K562 (cell line): ENCODE data around the gene EWSR1. TPM values are rescaled to one million over a fixed set of nuclear protein-coding genes. Genes with fewer than 3 reads are reported as not detected.

Experiments used
- ATAC-seq: fragments of 200-7000 bp; cut with Tn5 transposase; 3 replicates; pipeline ENCODE4 v1.9.1; 2020; ENCODE audit warnings: moderate library complexity
- BruUV-seq: library from RNA; stranded (reverse); fragments of 400-500 nt; replicated peaks from 2 replicates; lab custom pipeline; 2021; lab: Mats Ljungman, UMichigan
- CTCF ChIA-PET: fragments of 300-600 bp; formaldehyde crosslinking; extraction: SDS; loops from one replicate; lab custom pipeline; 2021; ENCODE audit warnings: low intra/inter-chr PET ratio; lab: Yijun Ruan, JAX
- POLR2A ChIA-PET: fragments of 300-600, 350-650 bp; sonication (Branson Sonifier 250); formaldehyde crosslinking; extraction: SDS; loops from one replicate; lab custom pipeline; 2021; ENCODE audit warnings: antibody characterized with exemption, inconsistent platforms; lab: Yijun Ruan, JAX
- DNase-seq, 4 experiments: peaks; one replicate each; pipeline versions ENCODE4 v3.0.0 to v3.0.0-alpha.2; 2011 to 2018; ENCODE audit warnings: low spot score in 3 of 4, mixed read lengths in 3 of 4; ENCODE audit errors: extremely low read depth in 1 of 4
- FAIRE-seq: peaks from 2 replicates; lab custom pipeline; 2011; peaks lifted over from hg19 to GRCh38; lab: Jason Lieb, UNC
- H2AFZ ChIP-seq: 2 replicates; pipeline ENCODE4 v1.6.0; 2011; ENCODE audit warnings: low read depth, low read length, control low read depth, inconsistent platforms
- H3K27ac ChIP-seq: fragments of 200-600 bp; 3 replicates; pipeline ENCODE4 v1.8.0; 2011; ENCODE audit warnings: low read depth, mild to moderate bottlenecking, control low read depth, inconsistent platforms, low read length, moderate library complexity, mixed read lengths; ENCODE audit errors: extremely low read depth
- H3K27me3 ChIP-seq, 2 experiments: fragments of 300-600 bp in 1 of 2; 2 replicates in 1 of 2; 3 replicates in 1 of 2; pipeline versions ENCODE4 v1.6.0 to v1.8.0; 2011; ENCODE audit warnings: inconsistent platforms in 2 of 2, low read length in 2 of 2, mild to moderate bottlenecking in 1 of 2, mixed read lengths in 1 of 2, moderate library complexity in 1 of 2; ENCODE audit not compliant: control insufficient read depth in 2 of 2, insufficient read depth in 2 of 2
- H3K36me3 ChIP-seq: fragments of 300-600 bp; 3 replicates; pipeline ENCODE4 v1.8.0; 2011; ENCODE audit warnings: mild to moderate bottlenecking, low read length, inconsistent platforms; ENCODE audit not compliant: control insufficient read depth, insufficient read depth
- H3K4me1 ChIP-seq, 2 experiments: fragments of 200-600 bp in 1 of 2; replicated peaks in 1 of 2; 2 replicates in 1 of 2; 3 replicates in 1 of 2; pipeline versions ENCODE4 v1.5.1 to v1.8.0; 2011; ENCODE audit warnings: inconsistent platforms in 2 of 2, low read length in 2 of 2, mild to moderate bottlenecking in 1 of 2, mixed read lengths in 1 of 2, moderate library complexity in 1 of 2; ENCODE audit not compliant: control insufficient read depth in 2 of 2, insufficient read depth in 2 of 2
- H3K4me2 ChIP-seq: 2 replicates; pipeline ENCODE4 v1.6.1; 2011; ENCODE audit warnings: low read length, control low read depth, inconsistent platforms, mixed read lengths; ENCODE audit not compliant: insufficient read depth
- H3K4me3 ChIP-seq: fragments of 200-600 bp; sonication (generic), shearing (Covaris generic); 2 replicates; pipeline ENCODE4 v1.5.1; 2016; ENCODE audit warnings: control low read depth, inconsistent platforms
- H3K79me2 ChIP-seq: fragments of 200-600 bp; 3 replicates; pipeline ENCODE4 v1.8.0; 2011; ENCODE audit warnings: low read length, inconsistent platforms; ENCODE audit not compliant: control insufficient read depth, insufficient read depth
- H3K9ac ChIP-seq, 2 experiments: 2 replicates each; pipeline versions ENCODE4 v1.6.0 to v1.6.1; 2011; ENCODE audit warnings: low read depth in 2 of 2, low read length in 2 of 2, control low read depth in 1 of 2, inconsistent platforms in 1 of 2, mild to moderate bottlenecking in 1 of 2, mixed read lengths in 1 of 2; ENCODE audit not compliant: insufficient read depth in 1 of 2
- H3K9me1 ChIP-seq: one replicate; pipeline ENCODE4 v1.6.0; 2011; ENCODE audit warnings: inconsistent platforms, mild to moderate bottlenecking, low read length, moderate library complexity; ENCODE audit not compliant: control insufficient read depth, insufficient read depth
- H3K9me3 ChIP-seq: replicated peaks from 2 replicates; pipeline ENCODE4 v1.5.1; 2011; ENCODE audit warnings: low read depth, low read length, inconsistent platforms; ENCODE audit not compliant: control insufficient read depth, insufficient read depth
- H4K20me1 ChIP-seq: replicated peaks from 2 replicates; pipeline ENCODE4 v1.6.1; 2011; ENCODE audit warnings: low read length, inconsistent platforms, mixed read lengths; ENCODE audit not compliant: control insufficient read depth, insufficient read depth
- ARID1B ChIP-seq: fragments of 450-650 bp; IDR thresholded peaks from 2 replicates; pipeline ENCODE4 v1.6.1; 2016; ENCODE audit warnings: antibody characterized with exemption, mild to moderate bottlenecking, inconsistent platforms
- DACH1 ChIP-seq: fragments of 450-650 bp; IDR thresholded peaks from 2 replicates; pipeline ENCODE4 v1.6.1; 2018; ENCODE audit not compliant: partially characterized antibody
- HDAC3 ChIP-seq: fragments of 450-650 bp; IDR thresholded peaks from 2 replicates; pipeline ENCODE4 v1.6.1; 2018; ENCODE audit warnings: borderline replicate concordance, mild to moderate bottlenecking, moderate library complexity; ENCODE audit not compliant: partially characterized antibody
- KAT7 ChIP-seq: sonication (generic); formaldehyde crosslinking; IDR thresholded peaks from 2 replicates; pipeline ENCODE4 v1.8.0; 2022; ENCODE audit warnings: missing genetic modification reagents, mild to moderate bottlenecking, borderline replicate concordance
- MEIS2 ChIP-seq: fragments of 450-650 bp; IDR thresholded peaks from 2 replicates; pipeline ENCODE4 v1.6.1; 2014; ENCODE audit warnings: mild to moderate bottlenecking; ENCODE audit not compliant: partially characterized antibody
- MIER1 ChIP-seq: fragments of 450-650 bp; IDR thresholded peaks from 2 replicates; pipeline ENCODE4 v1.6.1; 2016; ENCODE audit warnings: antibody characterized with exemption, mild to moderate bottlenecking, low read depth
- NFE2L1 ChIP-seq: fragments of 450-650 bp; IDR thresholded peaks from 2 replicates; pipeline ENCODE4 v1.6.1; 2016; ENCODE audit warnings: missing genetic modification characterization, low read depth, mild to moderate bottlenecking, missing compliant biosample characterization, moderate library complexity, borderline replicate concordance
- WGBS: fragments of 100-300 bp; shearing (Covaris generic); methylation state at CpG from one replicate; pipeline ENCODE4 v1.1.6; 2016; ENCODE audit warnings: low coverage, mixed read lengths; ENCODE audit not compliant: insufficient coverage; ENCODE audit errors: missing lambda C conversion rate; 5-methylcytosine and 5-hydroxymethylcytosine counted together
- in situ Hi-C: fragments of 300-500 bp; cut with MboI; formaldehyde crosslinking; loops from 4 replicates; pipeline ENCODE4 v1.15.0; 2018; ENCODE audit warnings: inconsistent platforms, mixed read lengths
- intact Hi-C: fragments of 100-400 bp; cut with micrococcal nuclease; formaldehyde crosslinking; loops from 2 replicates; pipeline ENCODE4 v1.14.2; 2022
- polyA plus RNA-seq, 8 experiments: library from polyadenylated mRNA; depleted of rRNA in 4 of 8; stranded (reverse) in 5 of 8; unstranded in 3 of 8; fragments of >200 nt; fragmentation: Nextera tagmentation in 2 of 8; fragmentation: Illumina TruSeq in 1 of 8; extraction: Ambion mirVana in 2 of 8; extraction: Trizol in 1 of 8; gene quantifications; 2 replicates each; pipeline versions ENCODE4 v1.2.1 to v1.2.3, GENCODE V29; 2011 to 2014; ENCODE audit warnings: inconsistent platforms in 1 of 8, missing spikeins in 1 of 8
- total RNA-seq, 7 experiments: library from RNA; depleted of rRNA in 6 of 7; stranded (reverse); fragments of >200 nt in 6 of 7; fragmentation: Illumina TruSeq in 2 of 7; extraction: Trizol in 2 of 7; gene quantifications; 2 replicates each; pipeline versions ENCODE4 v1.2.1 to v1.2.3, GENCODE V29; 2011 to 2021; ENCODE audit warnings: low replicate concordance in 1 of 7
- TF ChIP-seq, protein P1 (sequence below): fragments of 200-800 bp; sonication (Bioruptor generic); IDR thresholded peaks from 2 replicates; pipeline ENCODE4 v1.6.1; 2017; ENCODE audit warnings: missing genetic modification characterization, missing compliant biosample characterization
- TF ChIP-seq, protein P2 (sequence below): fragments of 450-650 bp; IDR thresholded peaks from 2 replicates; pipeline ENCODE4 v1.6.1; 2016; ENCODE audit warnings: low read depth, mild to moderate bottlenecking, moderate library complexity
- TF ChIP-seq, protein P3 (sequence below), 2 experiments: IDR thresholded peaks in 1 of 2; conservative IDR thresholded peaks in 1 of 2; 2 replicates each; pipeline ENCODE4 v1.6.1; 2016; ENCODE audit warnings: low read depth in 2 of 2, mild to moderate bottlenecking in 1 of 2, missing compliant biosample characterization in 1 of 2, missing genetic modification characterization in 1 of 2, moderate library complexity in 1 of 2

EWSR1 gene
- total and polyA plus RNA-seq, 9 of the 15 experiments (the other 6 are each of a cell fraction or from before 2014, with no cell fraction given), result 83.3 to 450 (median 239) TPM

- BruUV-seq, result no TSS peak
- peaks cover 13 to 31% of the 10 kb centered on the region in 2 experiments; a peak in 4 of 5 replicates for H3K4me1 ChIP-seq
- peaks cover 48% of the 10 kb centered on the region for H4K20me1 ChIP-seq
- ChIA-PET POLR2A (interaction anchor here (0.5 to 1.4 kb wide), 8 partner anchors 9 to 296 kb away, joined by 3 to 5 read pairs (median 4); partner anchors contain the start of gene GAS2L1), CTCF (no interaction called here)
- peaks cover 100% of the 10 kb centered on the region for H3K79me2 ChIP-seq
- no peaks in the 10 kb centered on the region for H3K9me3 ChIP-seq
- intact Hi-C loops, result no loop called here
- H3K27me3 ChIP-seq, result no peaks in the 10 kb centered on the region
- H2AFZ ChIP-seq, result no peak overlapping the region
- no peak overlapping the region for H3K27ac ChIP-seq
- peaks cover 79% of the 10 kb centered on the region for H3K36me3 ChIP-seq
- no peak overlapping the region; a peak in 1 of 4 replicates for H3K9ac ChIP-seq
- peak; percentile 80 for FAIRE-seq
- DNase-seq, result peak in 1 of 4 experiments; percentile 53
- WGBS, result 18% methylated on average over 9 of the region's 9 CpGs
- H3K4me3 ChIP-seq, result peak overlapping the region; percentile 91; the same call in 1 of the 2 replicates
- H3K9me1 ChIP-seq, result peaks cover 6% of the 10 kb centered on the region
- no peak for ATAC-seq
- in situ Hi-C loops, result no loop called here
- H3K4me2 ChIP-seq, result peak overlapping the region; percentile 96
- TF ChIP-seq NFE2L1 (no peak), ARID1B (peak; percentile 81), MEIS2 (peak; percentile 93), DACH1 (peak; percentile 13), HDAC3 (peak; percentile 58), MIER1 (no peak), KAT7 (CRISPR knock-in tag) (no peak)
- TF ChIP-seq, protein P1, sequence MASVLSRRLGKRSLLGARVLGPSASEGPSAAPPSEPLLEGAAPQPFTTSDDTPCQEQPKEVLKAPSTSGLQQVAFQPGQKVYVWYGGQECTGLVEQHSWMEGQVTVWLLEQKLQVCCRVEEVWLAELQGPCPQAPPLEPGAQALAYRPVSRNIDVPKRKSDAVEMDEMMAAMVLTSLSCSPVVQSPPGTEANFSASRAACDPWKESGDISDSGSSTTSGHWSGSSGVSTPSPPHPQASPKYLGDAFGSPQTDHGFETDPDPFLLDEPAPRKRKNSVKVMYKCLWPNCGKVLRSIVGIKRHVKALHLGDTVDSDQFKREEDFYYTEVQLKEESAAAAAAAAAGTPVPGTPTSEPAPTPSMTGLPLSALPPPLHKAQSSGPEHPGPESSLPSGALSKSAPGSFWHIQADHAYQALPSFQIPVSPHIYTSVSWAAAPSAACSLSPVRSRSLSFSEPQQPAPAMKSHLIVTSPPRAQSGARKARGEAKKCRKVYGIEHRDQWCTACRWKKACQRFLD, result 0 out of 2 replicates have a peak, but pooled peaks have one; percentile 25
- TF ChIP-seq, protein P2, sequence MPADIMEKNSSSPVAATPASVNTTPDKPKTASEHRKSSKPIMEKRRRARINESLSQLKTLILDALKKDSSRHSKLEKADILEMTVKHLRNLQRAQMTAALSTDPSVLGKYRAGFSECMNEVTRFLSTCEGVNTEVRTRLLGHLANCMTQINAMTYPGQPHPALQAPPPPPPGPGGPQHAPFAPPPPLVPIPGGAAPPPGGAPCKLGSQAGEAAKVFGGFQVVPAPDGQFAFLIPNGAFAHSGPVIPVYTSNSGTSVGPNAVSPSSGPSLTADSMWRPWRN, result 0 out of 2 replicates have a peak, but pooled peaks have one; percentile 16
- TF ChIP-seq, protein P3, sequence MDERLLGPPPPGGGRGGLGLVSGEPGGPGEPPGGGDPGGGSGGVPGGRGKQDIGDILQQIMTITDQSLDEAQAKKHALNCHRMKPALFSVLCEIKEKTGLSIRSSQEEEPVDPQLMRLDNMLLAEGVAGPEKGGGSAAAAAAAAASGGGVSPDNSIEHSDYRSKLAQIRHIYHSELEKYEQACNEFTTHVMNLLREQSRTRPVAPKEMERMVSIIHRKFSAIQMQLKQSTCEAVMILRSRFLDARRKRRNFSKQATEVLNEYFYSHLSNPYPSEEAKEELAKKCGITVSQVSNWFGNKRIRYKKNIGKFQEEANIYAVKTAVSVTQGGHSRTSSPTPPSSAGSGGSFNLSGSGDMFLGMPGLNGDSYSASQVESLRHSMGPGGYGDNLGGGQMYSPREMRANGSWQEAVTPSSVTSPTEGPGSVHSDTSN (CRISPR knock-in tag; IDR thresholded peaks at IDR 0.05; ENCODE audit: low read depth), result no peak
- TF ChIP-seq, protein P3 (tag; conservative IDR thresholded peaks at IDR 0.05; ENCODE audit: low read depth), result peak; percentile 83
Observed at GRCh38 chr22:29270475-29271271, 2.6 kb downstream of the EWSR1 start.
